Fibroblast of pulmonary artery (primary cell): ENCODE results near the gene SCNN1G.

ENCODE experiments used
- DNase-seq: peaks from one replicate; pipeline ENCODE4 v3.0.0-alpha.2; 2010; ENCODE audit warnings: low read depth
- H3K4me3 ChIP-seq: replicated peaks from 2 replicates; pipeline ENCODE4 v1.5.1; 2011; ENCODE audit warnings: low read depth, mild to moderate bottlenecking, control low read depth, low read length, moderate library complexity
- CTCF ChIP-seq: IDR thresholded peaks from 2 replicates; pipeline ENCODE4 v1.5.1; 2011; ENCODE audit warnings: mild to moderate bottlenecking, control low read depth, low read length, inconsistent platforms; ENCODE audit errors: missing control alignments

The SCNN1G gene

GRCh38 chr16:23225109-23225508 is 42.6 kb downstream of the SCNN1G start:
- no peak overlapping the region for H3K4me3 ChIP-seq
- no peak for DNase-seq
- no peak for TF ChIP-seq CTCF

- no peak for DNase-seq
- no peak overlapping the region for H3K4me3 ChIP-seq
- TF ChIP-seq CTCF = no peak
These were observed 43.1 kb downstream of the SCNN1G start for GRCh38 chr16:23225634-23226033.

GRCh38 chr16:23227529-23227928 is 45.0 kb downstream of the SCNN1G start:
- H3K4me3 ChIP-seq = no peak overlapping the region
- DNase-seq = no peak
- TF ChIP-seq CTCF = no peak

GRCh38 chr16:23229714-23230113 is 47.2 kb downstream of the SCNN1G start:
- no peak for TF ChIP-seq CTCF
- DNase-seq = no peak
- H3K4me3 ChIP-seq = no peak overlapping the region

GRCh38 chr16:23232806-23233205 is 50.3 kb downstream of the SCNN1G start:
- no peak for DNase-seq
- H3K4me3 ChIP-seq = no peak overlapping the region
- no peak for TF ChIP-seq CTCF

- no peak for DNase-seq
- no peak overlapping the region for H3K4me3 ChIP-seq
- no peak for TF ChIP-seq CTCF
These were observed 52.6 kb downstream of the SCNN1G start for GRCh38 chr16:23235176-23235575.

- no peak overlapping the region for H3K4me3 ChIP-seq
- DNase-seq = no peak
- no peak for TF ChIP-seq CTCF
These were observed 54.4 kb downstream of the SCNN1G start for GRCh38 chr16:23236983-23237382.
